B cell (primary cell): Measurements from ENCODE around the gene CHSY3. TPM values are rescaled to one million over a fixed set of nuclear protein-coding genes. Genes with fewer than 3 reads are reported as not detected.

Experiments
- ATAC-seq: fragments of 200-7000 bp; cut with Tn5 transposase; one replicate; pipeline ENCODE4 v1.10.0; 2021; ENCODE audit warnings: low read depth, mild to moderate bottlenecking, moderate number of reproducible peaks, moderate library complexity
- CTCF ChIA-PET: fragments of 350-600 bp; sonication (Branson Sonifier 250); formaldehyde crosslinking; loops from one replicate; lab custom pipeline; 2021; ENCODE audit warnings: antibody characterized with exemption, inconsistent platforms; lab: Charles Lee
- POLR2A ChIA-PET: fragments of 350-600 bp; sonication (Branson Sonifier 250); formaldehyde crosslinking; loops from one replicate; lab custom pipeline; 2021; ENCODE audit warnings: antibody characterized with exemption; lab: Charles Lee
- DNase-seq: peaks from one replicate; pipeline ENCODE4 v3.0.0; 2013
- H2AFZ ChIP-seq: 2 replicates; pipeline ENCODE4 v1.6.1; 2012; ENCODE audit warnings: mild to moderate bottlenecking, low read depth, low read length; ENCODE audit not compliant: insufficient read depth, poor library complexity, severe bottlenecking
- H3K27ac ChIP-seq, 2 donors: 1 replicate in 1 of 2; 2 replicates in 1 of 2; pipeline ENCODE4 v1.5.1; 2012 to 2013; ENCODE audit warnings: low read length in 2 of 2, mild to moderate bottlenecking in 2 of 2, moderate library complexity in 1 of 2
- H3K27me3 ChIP-seq, 4 experiments: fragments of 200-600 bp in 1 of 4; sonication (generic) in 1 of 4; replicated peaks in 1 of 4; 1 replicate in 2 of 4; 2 replicates in 2 of 4; pipeline versions ENCODE4 v1.6.1 to v1.7.0; 2013 to 2016; ENCODE audit warnings: low read length in 3 of 4, mild to moderate bottlenecking in 2 of 4, mixed read lengths in 1 of 4, moderate library complexity in 1 of 4; ENCODE audit not compliant: insufficient read depth in 4 of 4, control insufficient read depth in 3 of 4; ENCODE audit errors: control extremely low read depth in 1 of 4
- H3K36me3 ChIP-seq, 2 experiments: replicated peaks in 1 of 2; 1 replicate in 1 of 2; 2 replicates in 1 of 2; pipeline versions ENCODE4 v1.6.1 to v1.7.1; 2013; ENCODE audit warnings: low read length in 1 of 2; ENCODE audit not compliant: insufficient read depth in 2 of 2, control insufficient read depth in 1 of 2; ENCODE audit errors: control extremely low read depth in 1 of 2, extremely low read depth in 1 of 2
- H3K4me1 ChIP-seq, 2 donors: fragments of 200-600 bp in 1 of 2; sonication (generic) in 1 of 2; 1 replicate in 1 of 2; 2 replicates in 1 of 2; pipeline versions ENCODE4 v1.5.1 to v1.6.1; 2013 to 2017; ENCODE audit warnings: low read length in 2 of 2; ENCODE audit not compliant: control insufficient read depth in 2 of 2, insufficient read depth in 2 of 2
- H3K4me2 ChIP-seq: replicated peaks from 2 replicates; pipeline ENCODE3; 2012; ENCODE audit warnings: mild to moderate bottlenecking, low read depth, low read length; ENCODE audit not compliant: poor library complexity, severe bottlenecking
- H3K4me3 ChIP-seq, 5 experiments: fragments of 200-600 bp in 1 of 5; sonication (generic) in 1 of 5; 1 replicate in 3 of 5; 2 replicates in 2 of 5; pipeline versions ENCODE4 v1.5.1 to v1.7.0; 2011 to 2016; ENCODE audit warnings: low read length in 4 of 5, mild to moderate bottlenecking in 4 of 5, low read depth in 2 of 5, control low read depth in 1 of 5, moderate library complexity in 1 of 5; ENCODE audit not compliant: insufficient read depth in 1 of 5; ENCODE audit errors: control extremely low read depth in 1 of 5, extremely low read depth in 1 of 5
- H3K79me2 ChIP-seq: fragments of 200-600 bp; sonication (generic); one replicate; pipeline ENCODE4 v1.6.0; 2016; ENCODE audit warnings: low read length; ENCODE audit not compliant: control insufficient read depth, insufficient read depth
- H3K9ac ChIP-seq: fragments of 200-600 bp; sonication (generic); 2 replicates; pipeline ENCODE4 v1.6.1; 2017; ENCODE audit warnings: mild to moderate bottlenecking, low read length, moderate library complexity
- H3K9me3 ChIP-seq, 3 donors: one replicate each; pipeline versions ENCODE4 v1.6.1 to v1.7.1; 2013; ENCODE audit warnings: low read length in 2 of 3; ENCODE audit not compliant: control insufficient read depth in 2 of 3, insufficient read depth in 1 of 3; ENCODE audit errors: control extremely low read depth in 1 of 3
- H4K20me1 ChIP-seq: 2 replicates; pipeline ENCODE4 v1.6.0; 2012; ENCODE audit warnings: mild to moderate bottlenecking, low read length; ENCODE audit not compliant: insufficient read depth, control insufficient read depth, poor library complexity, severe bottlenecking
- H3K27ac Mint-ChIP-seq: one replicate; pipeline ENCODE4 v1.8.0; 2021; ENCODE audit warnings: mixed read lengths
- H3K27me3 Mint-ChIP-seq: one replicate; pipeline ENCODE4 v1.8.0; 2021; ENCODE audit warnings: mixed read lengths
- H3K4me1 Mint-ChIP-seq: one replicate; pipeline ENCODE4 v1.8.0; 2021; ENCODE audit warnings: mixed read lengths
- H3K4me3 Mint-ChIP-seq: one replicate; pipeline ENCODE4 v1.8.0; 2021; ENCODE audit warnings: mixed read lengths
- H3K9me3 Mint-ChIP-seq: one replicate; pipeline ENCODE4 v1.8.0; 2022; ENCODE audit warnings: mixed read lengths; ENCODE audit not compliant: insufficient read depth
- CTCF ChIP-seq: fragments of 200-600 bp; IDR thresholded peaks from one replicate; pipeline ENCODE4 v1.8.0; 2022; ENCODE audit warnings: antibody characterized with exemption, mild to moderate bottlenecking
- EZH2 ChIP-seq: IDR thresholded peaks from 2 replicates; pipeline ENCODE4 v1.6.1; 2012; ENCODE audit warnings: borderline replicate concordance, low read depth, mild to moderate bottlenecking, moderate library complexity, low read length; ENCODE audit not compliant: insufficient read depth, poor library complexity, severe bottlenecking
- WGBS: methylation state at CpG from one replicate; pipeline ENCODE4 v1.1.5; 2013; ENCODE audit warnings: missing lambda C conversion rate; ENCODE audit not compliant: insufficient coverage; 5-methylcytosine and 5-hydroxymethylcytosine counted together
- intact Hi-C: fragments of 100-400 bp; cut with micrococcal nuclease; formaldehyde crosslinking; loops from one replicate; pipeline ENCODE4 v1.10.0; 2022
- polyA plus RNA-seq: library from polyadenylated mRNA; depleted of rRNA; stranded (reverse); fragments of >200 nt; gene quantifications from 2 replicates; pipeline ENCODE4 v1.2.3, GENCODE V29; 2012
- total RNA-seq, 2 donors: library from RNA; stranded (reverse); fragments of 120-200 nt in 1 of 2; gene quantifications; 1 replicate in 1 of 2; 2 replicates in 1 of 2; pipeline versions ENCODE4 v1.2.3 to v1.2.4, GENCODE V29; 2013 to 2022

CHSY3 gene
- total and polyA plus RNA-seq, 2 donors (not counting 1 experiment from before 2014, with no cell fraction given), result not detected

GRCh38 chr5:130002183-130002582, 97.9 kb downstream of the CHSY3 start:
- no peaks in the 10 kb centered on the region for H3K9me3 Mint-ChIP-seq
- Histone ChIP-seq H3K4me2 (no peak overlapping the region), H3K4me3 (no peak overlapping the region), H3K9me3 (no peaks in the 10 kb centered on the region), H2AFZ (no peak overlapping the region), H3K9ac (no peak overlapping the region), H3K4me1 (no peaks in the 10 kb centered on the region), H3K27ac (no peak overlapping the region), H3K27me3 (no peaks in the 10 kb centered on the region), H4K20me1 (no peaks in the 10 kb centered on the region), H3K79me2 (no peaks in the 10 kb centered on the region), H3K36me3 (no peaks in the 10 kb centered on the region)
- ChIA-PET POLR2A (no interaction called here), CTCF (no interaction called here)
- TF ChIP-seq CTCF, result no peak
- TF ChIP-seq EZH2, result no peak
- no peaks in the 10 kb centered on the region for H3K27me3 Mint-ChIP-seq
- WGBS, result 86% methylated on average over 3 of the region's 3 CpGs
- no peak for ATAC-seq
- H3K4me3 Mint-ChIP-seq, result no peak overlapping the region
- H3K4me1 Mint-ChIP-seq, result no peaks in the 10 kb centered on the region
- intact Hi-C loops, result no loop called here
- no peak for DNase-seq
- H3K27ac Mint-ChIP-seq, result no peak overlapping the region

GRCh38 chr5:130002876-130003275, 98.6 kb downstream of the CHSY3 start:
- no peak overlapping the region for H3K27ac ChIP-seq
- no peaks in the 10 kb centered on the region for H4K20me1 ChIP-seq
- no peaks in the 10 kb centered on the region for H3K27me3 Mint-ChIP-seq
- TF ChIP-seq EZH2, result no peak
- no peak for TF ChIP-seq CTCF
- ATAC-seq (no peak), DNase-seq (no peak)
- CTCF ChIA-PET, result no interaction called here
- H3K4me1 Mint-ChIP-seq, result no peaks in the 10 kb centered on the region
- H3K4me2 ChIP-seq, result no peak overlapping the region
- peaks cover 0 to 3% (median 0%) of the 10 kb centered on the region in 3 donors for H3K9me3 ChIP-seq
- no peak overlapping the region for H2AFZ ChIP-seq
- no peak overlapping the region for H3K9ac ChIP-seq
- POLR2A ChIA-PET, result no interaction called here
- no peaks in the 10 kb centered on the region for H3K9me3 Mint-ChIP-seq
- intact Hi-C loops, result no loop called here
- WGBS, result 88% methylated on average over 3 of the region's 3 CpGs
- H3K4me3 ChIP-seq, result no peak overlapping the region
- no peaks in the 10 kb centered on the region for H3K27me3 ChIP-seq
- H3K79me2 ChIP-seq, result no peaks in the 10 kb centered on the region
- no peak overlapping the region for H3K4me3 Mint-ChIP-seq
- H3K36me3 ChIP-seq, result no peaks in the 10 kb centered on the region
- no peak overlapping the region for H3K27ac Mint-ChIP-seq
- no peaks in the 10 kb centered on the region for H3K4me1 ChIP-seq
